Vagina (tissue), 2 donors: ENCODE measurements around the gene SLC34A3. TPM values are rescaled to one million over a fixed set of nuclear protein-coding genes. Genes with fewer than 3 reads are reported as not detected.

ENCODE experiments used
- DNase-seq, 2 donors: peaks; one replicate each; pipeline ENCODE4 v3.0.0-alpha.2; 2017; ENCODE audit errors: extremely low spot score in 2 of 2
- H3K27ac ChIP-seq: fragments of 200-600 bp; sonication (generic); one replicate; pipeline ENCODE4 v1.5.1; 2019
- H3K27me3 ChIP-seq: fragments of 200-600 bp; sonication (generic); one replicate; pipeline ENCODE4 v1.5.1; 2019
- H3K36me3 ChIP-seq, 2 donors: fragments of 200-600 bp; sonication (generic); one replicate each; pipeline ENCODE4 v1.5.1; 2017 to 2019
- H3K4me1 ChIP-seq: fragments of 200-600 bp; sonication (generic); one replicate; pipeline ENCODE4 v1.5.1; 2019
- H3K4me3 ChIP-seq, 2 donors: fragments of 200-600 bp; sonication (generic); 1 replicate in 1 of 2; 2 replicates in 1 of 2; pipeline ENCODE4 v1.5.1; 2016 to 2019
- H3K9me3 ChIP-seq: fragments of 200-600 bp; sonication (generic); one replicate; pipeline ENCODE4 v1.5.1; 2019
- CTCF ChIP-seq, 3 experiments: fragments of 450-650 bp in 2 of 3; fragments of 200-600 bp in 1 of 3; sonication (generic) in 1 of 3; IDR thresholded peaks; one replicate each; pipeline ENCODE4 v1.5.1; 2017 to 2019; ENCODE audit warnings: antibody characterized with exemption in 3 of 3, mild to moderate bottlenecking in 2 of 3, moderate library complexity in 2 of 3
- POLR2A ChIP-seq, 2 donors: fragments of 450-650 bp; IDR thresholded peaks; one replicate each; pipeline ENCODE4 v1.6.1; 2017; ENCODE audit warnings: antibody characterized with exemption in 2 of 2, mild to moderate bottlenecking in 2 of 2, moderate library complexity in 2 of 2
- POLR2AphosphoS5 ChIP-seq, 2 donors: sonication (generic); formaldehyde crosslinking; IDR thresholded peaks; one replicate each; pipeline ENCODE4 v1.9.0; 2017; ENCODE audit warnings: antibody characterized with exemption in 2 of 2, mild to moderate bottlenecking in 2 of 2, low read depth in 1 of 2; ENCODE audit not compliant: insufficient read depth in 1 of 2
- intact Hi-C: fragments of 100-400 bp; cut with DNase I; formaldehyde crosslinking; loops from one replicate; pipeline ENCODE4 v1.15.1; 2023
- total RNA-seq: library from RNA; depleted of rRNA; stranded (reverse); fragments of >200 nt; gene quantifications from one replicate; pipeline ENCODE4 v1.2.3, GENCODE V29; 2016

The SLC34A3 gene
- total RNA-seq, 1 donor from 2014 or later = not detected

- Histone ChIP-seq H3K4me1 (peaks cover 39% of the 10 kb centered on the region), H3K27me3 (no peaks in the 10 kb centered on the region), H3K27ac (no peak overlapping the region), H3K36me3 (peaks cover 0 to 48% of the 10 kb centered on the region in 2 donors), H3K4me3 (no peak overlapping the region), H3K9me3 (no peaks in the 10 kb centered on the region)
- TF ChIP-seq CTCF (IDR thresholded peaks at IDR 0.05) (no peak), POLR2A (IDR thresholded peaks at IDR 0.05) (no peak), POLR2AphosphoS5 (IDR thresholded peaks at IDR 0.05; ENCODE audit: insufficient read depth in 1 of 2, low read depth in 1 of 2) (no peak)
- intact Hi-C loops = no loop called here
- DNase-seq = no peak
These were observed 45.6 kb upstream of the SLC34A3 start for GRCh38 chr9:137184881-137185660.

GRCh38 chr9:137185921-137186320, 44.8 kb upstream of the SLC34A3 start:
- Histone ChIP-seq H3K27ac (no peak overlapping the region), H3K4me3 (no peak overlapping the region), H3K27me3 (no peaks in the 10 kb centered on the region), H3K9me3 (no peaks in the 10 kb centered on the region), H3K36me3 (peaks cover 0 to 48% of the 10 kb centered on the region in 2 donors), H3K4me1 (peaks cover 48% of the 10 kb centered on the region)
- no peak for TF ChIP-seq CTCF (IDR thresholded peaks at IDR 0.05)
- TF ChIP-seq POLR2AphosphoS5 (IDR thresholded peaks at IDR 0.05; ENCODE audit: insufficient read depth in 1 of 2, low read depth in 1 of 2) = no peak
- TF ChIP-seq POLR2A (IDR thresholded peaks at IDR 0.05) = no peak
- intact Hi-C loops = no loop called here
- no peak for DNase-seq

GRCh38 chr9:137186385-137186784, 44.3 kb upstream of the SLC34A3 start:
- no peak for DNase-seq
- Histone ChIP-seq H3K36me3 (peaks cover 0 to 43% of the 10 kb centered on the region in 2 donors), H3K9me3 (no peaks in the 10 kb centered on the region), H3K4me1 (peaks cover 50% of the 10 kb centered on the region), H3K4me3 (peak overlapping the region in 1 of 2 donors; percentile 11), H3K27ac (no peak overlapping the region), H3K27me3 (no peaks in the 10 kb centered on the region)
- intact Hi-C loops = no loop called here
- no peak for TF ChIP-seq POLR2AphosphoS5 (IDR thresholded peaks at IDR 0.05; ENCODE audit: insufficient read depth in 1 of 2, low read depth in 1 of 2)
- TF ChIP-seq POLR2A (IDR thresholded peaks at IDR 0.05) = no peak
- TF ChIP-seq CTCF (IDR thresholded peaks at IDR 0.05) = no peak

- H3K4me1 ChIP-seq = peaks cover 50% of the 10 kb centered on the region
- intact Hi-C loops = no loop called here
- no peak overlapping the region for H3K27ac ChIP-seq
These were observed 43.3 kb upstream of the SLC34A3 start for GRCh38 chr9:137187386-137187785.

More at GRCh38 chr9:137187386-137187785, 43.3 kb upstream of the SLC34A3 start:
- Histone ChIP-seq H3K27me3 (no peaks in the 10 kb centered on the region), H3K4me3 (peak overlapping the region; percentile 70 to 88), H3K36me3 (peaks cover 0 to 33% of the 10 kb centered on the region in 2 donors), H3K9me3 (no peaks in the 10 kb centered on the region)
- TF ChIP-seq CTCF (IDR thresholded peaks at IDR 0.05) = no peak
- DNase-seq = no peak
